A673 (cell line): ENCODE results near the gene ERMP1. TPM values are rescaled to one million over a fixed set of nuclear protein-coding genes. Genes with fewer than 3 reads are reported as not detected.
A peak's percentile ranks its signal among the peaks of the same experiment; 100 is the strongest.

ENCODE experiments used
- BruUV-seq: library from RNA; stranded (reverse); fragments of 400-500 nt; replicated peaks from 2 replicates; lab custom pipeline; 2021; lab: Mats Ljungman, UMichigan
- CTCF ChIA-PET: fragments of 300-600 bp; sonication (Branson Sonifier 250); formaldehyde crosslinking; loops from one replicate; lab custom pipeline; 2022; ENCODE audit warnings: antibody characterized with exemption; lab: Charles Lee
- POLR2A ChIA-PET: fragments of 300-600 bp; sonication (Branson Sonifier 250); formaldehyde crosslinking; loops from one replicate; lab custom pipeline; 2022; ENCODE audit warnings: antibody characterized with exemption; ENCODE audit not compliant: low non-redundant PET; lab: Charles Lee
- DNase-seq: peaks from one replicate; pipeline ENCODE4 v3.0.0-alpha.2; 2015; ENCODE audit warnings: low spot score
- H3K27ac ChIP-seq: fragments of 200-600 bp; sonication (generic); 2 replicates; pipeline ENCODE4 v1.5.1; 2016; ENCODE audit warnings: mixed run types, low read depth, mild to moderate bottlenecking, mixed read lengths, antibody characterized with exemption, low read length; ENCODE audit not compliant: poor library complexity, severe bottlenecking
- H3K27me3 ChIP-seq: fragments of 200-600 bp; sonication (generic); replicated peaks from 2 replicates; pipeline ENCODE4 v1.6.1; 2017; ENCODE audit warnings: mixed run types, low read depth, mild to moderate bottlenecking, mixed read lengths, antibody characterized with exemption, low read length; ENCODE audit not compliant: insufficient read depth, poor library complexity
- H3K36me3 ChIP-seq: fragments of 200-600 bp; sonication (generic); 2 replicates; pipeline ENCODE4 v1.6.1; 2016; ENCODE audit warnings: mixed run types, mild to moderate bottlenecking, mixed read lengths, antibody characterized with exemption, low read length; ENCODE audit not compliant: insufficient read depth, poor library complexity, severe bottlenecking
- H3K4me1 ChIP-seq: fragments of 200-600 bp; sonication (generic); 2 replicates; pipeline ENCODE4 v1.6.1; 2017; ENCODE audit warnings: mixed run types, mild to moderate bottlenecking, mixed read lengths, antibody characterized with exemption, low read length; ENCODE audit not compliant: insufficient read depth, poor library complexity, severe bottlenecking
- H3K4me3 ChIP-seq: fragments of 200-600 bp; sonication (generic); 2 replicates; pipeline ENCODE4 v1.5.1; 2016; ENCODE audit warnings: low read depth, mixed run types, mild to moderate bottlenecking, mixed read lengths, low read length; ENCODE audit not compliant: poor library complexity, severe bottlenecking
- H3K9me3 ChIP-seq: fragments of 200-600 bp; sonication (generic); 2 replicates; pipeline ENCODE4 v1.6.1; 2016; ENCODE audit warnings: mixed run types, low read depth, mild to moderate bottlenecking, mixed read lengths, antibody characterized with exemption, low read length; ENCODE audit not compliant: poor library complexity, severe bottlenecking
- EZH2 ChIP-seq: fragments of 200-600 bp; sonication (generic); IDR thresholded peaks from 2 replicates; pipeline ENCODE4 v1.6.1; 2017; ENCODE audit warnings: borderline replicate concordance, low read depth, mild to moderate bottlenecking, mixed read lengths, antibody characterized with exemption, low read length; ENCODE audit not compliant: poor library complexity, severe bottlenecking
- intact Hi-C: fragments of 100-400 bp; cut with micrococcal nuclease; formaldehyde crosslinking; loops from one replicate; pipeline ENCODE4 v1.10.0; 2022; ENCODE audit not compliant: unreplicated experiment
- total RNA-seq: library from RNA; stranded (reverse); gene quantifications from 2 replicates; pipeline ENCODE4 v1.2.3, GENCODE V29; 2021
- TF ChIP-seq, protein P1 (sequence below): fragments of 300-800, 200-600 bp; sonication (generic); conservative IDR thresholded peaks from 2 replicates; pipeline ENCODE4 v1.5.1; 2017; ENCODE audit warnings: low read depth, mild to moderate bottlenecking, antibody characterized with exemption, low read length, moderate library complexity, mixed read lengths

The ERMP1 gene
- total RNA-seq, 1 experiment from 2014 or later = 11.5 TPM

DNA sequence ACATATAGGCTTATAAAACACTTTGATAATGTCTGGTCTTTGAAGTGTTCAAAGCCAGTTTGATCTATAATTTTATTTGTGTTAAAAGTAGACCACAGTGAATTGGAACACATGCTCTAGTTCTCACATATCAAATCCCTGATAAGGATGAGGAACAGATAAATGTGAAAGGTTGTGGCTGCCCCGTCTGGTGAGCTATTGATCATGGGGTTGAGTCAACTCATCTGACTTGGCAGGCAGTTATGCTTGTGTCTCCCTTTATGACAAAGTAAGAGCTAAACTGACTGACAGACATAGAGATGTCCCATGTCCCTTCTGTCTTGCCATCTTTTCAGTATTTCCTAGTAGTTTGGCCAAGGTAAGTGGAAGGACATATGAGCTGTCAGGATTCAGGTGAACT is 2.9 kb upstream of the ERMP1 start:
- Histone ChIP-seq H3K36me3 (no peaks in the 10 kb centered on the region), H3K4me1 (peaks cover 9% of the 10 kb centered on the region), H3K27ac (no peak overlapping the region), H3K4me3 (no peak overlapping the region), H3K27me3 (no peaks in the 10 kb centered on the region), H3K9me3 (no peaks in the 10 kb centered on the region)
- CTCF ChIA-PET = no interaction called here
- no peak for DNase-seq
- intact Hi-C loops = no loop called here
- TF ChIP-seq, protein P1, sequence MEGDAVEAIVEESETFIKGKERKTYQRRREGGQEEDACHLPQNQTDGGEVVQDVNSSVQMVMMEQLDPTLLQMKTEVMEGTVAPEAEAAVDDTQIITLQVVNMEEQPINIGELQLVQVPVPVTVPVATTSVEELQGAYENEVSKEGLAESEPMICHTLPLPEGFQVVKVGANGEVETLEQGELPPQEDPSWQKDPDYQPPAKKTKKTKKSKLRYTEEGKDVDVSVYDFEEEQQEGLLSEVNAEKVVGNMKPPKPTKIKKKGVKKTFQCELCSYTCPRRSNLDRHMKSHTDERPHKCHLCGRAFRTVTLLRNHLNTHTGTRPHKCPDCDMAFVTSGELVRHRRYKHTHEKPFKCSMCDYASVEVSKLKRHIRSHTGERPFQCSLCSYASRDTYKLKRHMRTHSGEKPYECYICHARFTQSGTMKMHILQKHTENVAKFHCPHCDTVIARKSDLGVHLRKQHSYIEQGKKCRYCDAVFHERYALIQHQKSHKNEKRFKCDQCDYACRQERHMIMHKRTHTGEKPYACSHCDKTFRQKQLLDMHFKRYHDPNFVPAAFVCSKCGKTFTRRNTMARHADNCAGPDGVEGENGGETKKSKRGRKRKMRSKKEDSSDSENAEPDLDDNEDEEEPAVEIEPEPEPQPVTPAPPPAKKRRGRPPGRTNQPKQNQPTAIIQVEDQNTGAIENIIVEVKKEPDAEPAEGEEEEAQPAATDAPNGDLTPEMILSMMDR = no peak
- no peak for TF ChIP-seq EZH2
- POLR2A ChIA-PET = no interaction called here
- BruUV-seq = no TSS peak

DNA sequence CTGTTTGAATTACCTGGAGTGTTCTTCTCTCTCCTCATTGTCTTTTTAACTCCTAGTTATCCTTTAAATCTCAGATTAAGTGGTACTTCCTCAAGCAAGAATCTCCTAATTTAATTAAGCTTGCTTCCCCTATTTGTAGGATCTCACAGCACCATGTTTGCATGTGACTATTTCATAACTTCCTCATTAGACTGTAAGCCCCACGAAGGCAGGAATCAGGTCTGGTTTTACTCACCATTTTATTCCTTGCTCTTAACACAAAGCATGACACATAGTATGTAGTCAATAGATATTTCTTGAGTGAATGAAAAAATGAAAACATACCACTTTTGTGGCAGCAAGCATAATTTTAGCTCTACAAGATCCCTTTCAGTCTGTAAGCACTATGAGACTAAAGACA is 1.3 kb upstream of the ERMP1 start:
- TF ChIP-seq EZH2 = no peak
- TF ChIP-seq, protein P1 = no peak
- ChIA-PET CTCF (no interaction called here), POLR2A (no interaction called here)
- no peak for DNase-seq
- H3K9me3 ChIP-seq = no peaks in the 10 kb centered on the region
- no peak overlapping the region for H3K4me3 ChIP-seq
- H3K36me3 ChIP-seq = no peaks in the 10 kb centered on the region
- intact Hi-C loops = loop anchor here (5.0 kb wide), 1 partner anchor 207 kb away; the partner anchor contains the start of gene RIC1
- H3K4me1 ChIP-seq = peaks cover 9% of the 10 kb centered on the region
- H3K27me3 ChIP-seq = no peaks in the 10 kb centered on the region
- no TSS peak for BruUV-seq
- H3K27ac ChIP-seq = no peak overlapping the region

DNA sequence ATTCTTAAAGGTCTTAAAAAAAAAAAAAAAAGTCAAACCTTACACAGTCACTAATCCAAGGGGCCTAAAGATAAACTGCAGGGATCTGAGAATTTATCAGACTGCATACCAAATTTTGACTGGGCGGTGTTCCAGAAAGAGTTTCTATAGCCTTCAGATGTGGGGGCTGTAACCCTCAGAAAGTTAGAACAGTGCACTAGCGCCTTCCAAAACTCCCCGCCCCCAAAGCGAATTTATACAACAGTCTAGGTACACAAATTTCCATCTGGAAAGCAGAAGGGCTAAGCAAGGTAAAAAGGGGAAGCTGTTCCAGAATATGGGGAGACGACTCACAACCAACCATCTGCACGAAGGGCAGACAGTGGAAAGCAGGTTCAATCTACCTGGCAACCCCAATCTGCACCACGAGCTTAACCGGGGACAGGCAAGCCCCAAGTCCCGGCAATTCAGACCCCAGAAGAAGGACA is 813 bp downstream of the ERMP1 start:
- ChIA-PET POLR2A (interaction anchor here (0.5 kb wide), 1 partner anchor 176 kb away, joined by 8 read pairs; a partner anchor contains a TSS), CTCF (no interaction called here)
- peak overlapping the region; percentile 84 for H3K4me3 ChIP-seq
- BruUV-seq = no TSS peak
- H3K36me3 ChIP-seq = no peaks in the 10 kb centered on the region
- no peaks in the 10 kb centered on the region for H3K9me3 ChIP-seq
- H3K4me1 ChIP-seq = peaks cover 9% of the 10 kb centered on the region
- H3K27me3 ChIP-seq = no peaks in the 10 kb centered on the region
- no peak overlapping the region for H3K27ac ChIP-seq
- intact Hi-C loops = loop anchor here (5.0 kb wide), 1 partner anchor 205 kb away; the partner anchor contains the start of gene RIC1
- DNase-seq = peak; percentile 14
- TF ChIP-seq, protein P1 = no peak
- TF ChIP-seq EZH2 = no peak
